SJSA1 (cell line): ENCODE data around the gene EPC1. TPM values are rescaled to one million over a fixed set of nuclear protein-coding genes. Genes with fewer than 3 reads are reported as not detected.
"Not testable (repeated sequence)": the region's sequence is repeated elsewhere in the genome, so short reads cannot be mapped to it uniquely, and the experiment has no call there.

ENCODE experiments used
- DNase-seq, 2 experiments: peaks; one replicate each; pipeline ENCODE4 v3.0.0-alpha.2; 2015 to 2020; ENCODE audit warnings: low spot score in 2 of 2, low read depth in 1 of 2
- H3K27ac ChIP-seq: fragments of 250-450 bp; sonication (Bioruptor Pico); 2 replicates; pipeline ENCODE4 v1.5.1; 2020; ENCODE audit warnings: mild to moderate bottlenecking, moderate library complexity
- H3K27me3 ChIP-seq: fragments of 250-450 bp; sonication (Bioruptor Pico); replicated peaks from 2 replicates; pipeline ENCODE4 v1.5.1; 2020; ENCODE audit warnings: mild to moderate bottlenecking, moderate library complexity
- H3K36me3 ChIP-seq: fragments of 250-450 bp; sonication (Bioruptor Pico); 2 replicates; pipeline ENCODE4 v1.5.1; 2020; ENCODE audit warnings: mild to moderate bottlenecking
- H3K4me1 ChIP-seq: fragments of 250-450 bp; sonication (Bioruptor Pico); replicated peaks from 2 replicates; pipeline ENCODE4 v1.6.1; 2021; ENCODE audit warnings: mild to moderate bottlenecking
- H3K4me3 ChIP-seq: fragments of 250-450 bp; sonication (Bioruptor Pico); 2 replicates; pipeline ENCODE4 v1.5.1; 2020; ENCODE audit warnings: mild to moderate bottlenecking
- H3K9me3 ChIP-seq: fragments of 250-450 bp; sonication (Bioruptor Pico); replicated peaks from 2 replicates; pipeline ENCODE4 v1.5.1; 2020; ENCODE audit warnings: mild to moderate bottlenecking
- total RNA-seq: library from RNA; depleted of rRNA; stranded (reverse); fragments of >200 nt; shearing (Covaris generic); gene quantifications from 2 replicates; pipeline ENCODE4 v1.2.3, GENCODE V29; 2014; rRNA removed

Gene EPC1
- total RNA-seq, 1 experiment from 2014 or later: 22.0 TPM

GRCh38 chr10:32218206-32219044 is 128.5 kb downstream of the EPC1 start:
- H3K9me3 ChIP-seq, H3K4me3 ChIP-seq, H3K27me3 ChIP-seq, H3K36me3 ChIP-seq, DNase-seq, H3K27ac ChIP-seq, H3K4me1 ChIP-seq: not testable (repeated sequence)

Other genes with a start within 250 kb of the EPC1 start
- 4.8 and 5.5 TPM in 2 replicates for gene CCDC7, start 99.0 kb upstream of the EPC1 start, total RNA-seq